HG03354 (cell line): ENCODE measurements around the gene PTH1R.
"Not testable (repeated sequence)": the region's sequence is repeated elsewhere in the genome, so short reads cannot be mapped to it uniquely, and the experiment has no call there.

Experiments
- ATAC-seq: cut with Tn5 transposase; IDR thresholded peaks from one replicate; pipeline ENCODE4 v1.9.1; 2021; ENCODE audit warnings: mild to moderate bottlenecking; ENCODE audit not compliant: unreplicated experiment, poor library complexity, severe bottlenecking

PTH1R gene

DNA sequence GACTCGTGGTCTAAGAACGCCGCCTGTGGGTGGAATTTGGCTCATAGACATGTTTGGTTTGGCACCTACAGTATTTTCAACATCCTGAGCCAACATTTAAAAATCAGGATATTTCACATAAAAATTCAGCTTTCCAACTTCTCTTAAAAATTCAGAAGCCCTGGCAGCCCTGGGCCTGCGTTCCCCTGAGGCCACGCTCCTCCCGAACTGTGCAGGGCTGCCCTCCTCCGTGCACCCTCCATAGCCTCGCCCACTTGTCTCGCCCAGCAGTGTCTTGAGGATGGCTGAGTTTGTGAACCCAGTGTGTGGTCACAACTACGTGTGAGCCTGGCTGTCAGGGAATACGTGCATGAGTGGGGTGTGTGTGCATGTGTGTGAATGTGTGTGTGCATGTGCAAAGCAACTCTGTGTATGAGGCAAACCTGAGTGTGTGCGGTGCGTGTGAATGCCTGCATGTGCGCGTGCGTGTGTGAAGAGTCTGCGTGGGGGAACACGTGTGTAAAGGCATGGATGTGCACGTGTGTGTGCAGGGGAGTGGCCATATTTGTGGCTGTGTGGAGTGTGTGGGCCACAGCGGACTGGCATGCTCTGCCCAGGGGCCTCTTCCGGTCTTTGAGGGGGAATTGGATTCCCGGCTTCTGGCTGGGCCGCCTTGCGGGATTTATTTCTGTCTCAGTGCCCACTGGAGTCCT lies 30.9 kb downstream of the PTH1R start:
- ATAC-seq: no peak

GRCh38 chr3:46908986-46909534 lies 31.5 kb downstream of the PTH1R start:
- no peak for ATAC-seq

GRCh38 chr3:46909535-46910161 lies 32.1 kb downstream of the PTH1R start:
- peak; percentile 76 for ATAC-seq

DNA sequence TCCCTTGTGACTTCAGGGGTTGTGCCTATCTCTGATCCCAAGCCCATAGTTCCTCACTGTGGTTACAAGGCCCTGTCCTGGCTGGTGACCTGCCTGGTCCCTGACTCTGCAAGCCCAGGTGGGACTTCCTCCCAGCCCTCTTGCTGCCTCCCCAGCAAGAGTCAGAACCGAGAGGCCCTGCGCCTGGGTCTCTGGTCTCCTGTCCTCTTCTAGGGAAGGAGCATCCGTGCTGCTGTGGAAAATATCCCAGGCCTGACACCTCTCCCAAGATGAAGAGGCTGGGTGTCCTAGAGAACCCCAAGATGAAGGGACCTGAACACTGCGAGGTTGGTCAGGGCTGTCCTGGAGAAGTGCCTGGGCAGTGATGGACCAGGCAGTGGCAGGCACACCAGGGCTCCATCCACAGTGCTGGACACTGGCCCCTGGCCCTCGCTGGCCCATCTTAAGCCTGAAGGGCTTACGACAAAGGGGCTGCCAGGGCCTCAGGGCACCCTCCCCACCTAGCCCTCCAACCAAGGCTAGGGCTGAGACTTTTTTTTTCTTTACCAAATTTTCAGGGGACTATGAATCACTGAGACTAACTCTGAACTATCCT lies 32.7 kb downstream of the PTH1R start:
- ATAC-seq: no peak

GRCh38 chr3:46910914-46911313 lies 33.4 kb downstream of the PTH1R start:
- ATAC-seq: not testable (repeated sequence)

DNA sequence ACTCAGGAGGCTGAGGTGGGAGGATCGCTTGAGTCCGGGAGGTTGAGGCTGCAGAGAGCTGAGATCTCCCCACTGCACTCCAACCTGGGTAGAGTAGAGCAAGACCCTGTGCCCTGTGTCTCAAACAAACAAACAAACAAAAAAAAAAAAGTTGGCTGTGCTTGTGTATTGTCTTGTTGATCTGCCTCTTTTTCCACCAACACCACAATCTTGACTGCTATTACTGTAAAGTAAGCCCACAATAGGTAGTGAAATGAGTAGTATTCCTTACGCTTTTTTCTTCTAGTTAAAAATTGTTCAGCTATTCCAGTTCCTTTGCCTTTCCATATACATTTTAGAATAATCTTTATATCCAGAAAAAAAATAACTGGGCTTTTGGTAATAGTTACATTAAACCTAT lies 35.5 kb downstream of the PTH1R start:
- no peak for ATAC-seq

DNA sequence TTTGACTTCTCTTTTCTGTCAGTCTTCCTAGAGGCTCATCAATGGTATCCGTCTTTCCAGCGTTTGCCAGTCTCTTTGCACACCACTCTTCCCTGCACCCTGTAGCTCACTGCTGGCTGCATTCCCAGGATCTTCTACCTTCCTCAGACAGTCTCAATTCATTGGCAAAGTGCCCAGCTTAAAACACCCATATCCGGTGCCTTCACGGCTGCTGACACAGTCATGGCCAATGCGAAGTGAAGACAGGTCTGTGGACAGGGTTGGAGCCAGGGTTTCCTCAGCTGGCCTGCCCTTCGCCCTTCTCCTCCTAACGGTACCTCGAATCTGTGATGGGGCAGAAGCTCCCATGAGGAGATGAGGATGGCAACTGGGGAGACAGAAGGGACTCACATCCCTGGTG lies 36.1 kb downstream of the PTH1R start:
- no peak for ATAC-seq

DNA sequence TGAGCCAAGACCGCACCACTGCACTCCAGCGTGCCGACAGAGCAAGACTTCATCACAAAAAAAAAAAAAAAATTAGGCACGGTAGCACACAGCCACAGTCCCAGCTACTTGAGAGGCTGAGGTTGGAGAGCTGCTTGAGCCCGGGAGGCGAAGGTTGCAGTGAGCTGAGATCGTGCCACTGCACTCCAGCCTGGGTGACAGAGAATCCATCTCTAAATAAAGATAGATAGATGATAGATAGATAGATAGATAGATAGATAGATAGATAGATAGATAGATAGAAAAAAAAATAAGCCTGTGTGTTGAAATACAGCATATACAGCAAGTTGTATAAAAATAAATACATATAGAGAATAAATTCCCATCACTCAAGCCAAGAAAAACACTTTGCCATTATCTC lies 37.3 kb downstream of the PTH1R start:
- no peak for ATAC-seq

- ATAC-seq: no peak
Measured at GRCh38 chr3:46915297-46915822, 37.8 kb downstream of the PTH1R start.

GRCh38 chr3:46916278-46916677 lies 38.8 kb downstream of the PTH1R start:
- ATAC-seq: no peak

GRCh38 chr3:46916799-46917198 lies 39.3 kb downstream of the PTH1R start:
- no peak for ATAC-seq

GRCh38 chr3:46917257-46917656 lies 39.7 kb downstream of the PTH1R start:
- no peak for ATAC-seq

DNA sequence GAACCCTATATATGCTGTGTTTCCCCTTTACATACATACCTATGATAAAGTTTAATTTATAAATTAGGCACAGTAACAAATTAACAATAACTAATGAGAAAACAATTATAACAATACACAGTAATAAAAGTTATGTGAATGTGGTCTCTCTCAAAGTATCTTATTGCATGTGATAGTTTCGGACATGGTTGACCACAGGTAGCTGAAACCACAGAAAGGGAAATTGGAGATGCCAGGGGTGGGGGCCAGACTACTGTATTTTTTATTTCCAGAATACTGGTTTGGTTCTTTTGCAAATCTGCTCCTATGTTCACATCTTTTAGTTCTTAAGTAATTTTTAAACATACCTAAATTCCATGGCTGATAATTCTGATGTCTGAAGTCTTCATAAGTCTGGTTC lies 40.7 kb downstream of the PTH1R start:
- ATAC-seq: no peak

DNA sequence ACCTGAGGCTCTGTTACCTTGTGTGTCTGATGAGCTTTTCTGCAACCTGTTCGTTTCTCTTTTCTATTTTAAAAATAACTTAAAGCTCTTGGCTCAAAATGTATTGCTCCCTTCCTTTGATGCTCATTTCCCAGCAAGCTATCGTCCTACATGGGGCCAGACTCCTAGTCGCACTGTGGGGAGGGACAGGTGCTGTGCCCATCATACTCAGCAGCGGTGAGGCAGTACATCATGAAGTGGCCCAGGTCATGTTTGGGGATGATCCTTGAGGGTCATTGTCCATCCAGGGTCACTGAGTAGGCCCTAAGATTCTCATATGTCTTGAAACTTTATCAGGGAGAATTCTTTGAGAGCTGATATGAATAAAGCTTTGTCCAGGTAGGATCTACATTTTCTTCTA lies 41.1 kb downstream of the PTH1R start:
- ATAC-seq: no peak

DNA sequence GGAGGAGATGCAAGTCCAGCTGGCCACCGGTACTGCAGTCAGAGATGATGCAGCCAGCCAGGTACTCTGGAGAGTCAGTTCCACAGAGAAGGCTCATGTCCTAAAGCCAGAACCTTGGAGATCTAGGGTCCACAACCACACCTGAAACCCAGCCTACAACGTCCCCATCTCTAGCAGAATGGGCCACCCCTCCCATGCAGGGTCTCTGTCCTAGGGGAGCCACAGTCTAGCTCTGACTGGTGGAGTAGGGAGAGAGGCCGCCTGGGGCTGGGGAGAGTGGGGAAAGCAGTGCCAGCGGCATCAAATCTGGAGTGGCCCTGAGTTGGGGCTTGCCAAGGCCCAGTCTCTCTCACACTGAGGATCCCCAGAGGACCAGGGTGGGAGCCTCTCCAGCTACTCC lies 43.5 kb downstream of the PTH1R start:
- ATAC-seq: no peak

DNA sequence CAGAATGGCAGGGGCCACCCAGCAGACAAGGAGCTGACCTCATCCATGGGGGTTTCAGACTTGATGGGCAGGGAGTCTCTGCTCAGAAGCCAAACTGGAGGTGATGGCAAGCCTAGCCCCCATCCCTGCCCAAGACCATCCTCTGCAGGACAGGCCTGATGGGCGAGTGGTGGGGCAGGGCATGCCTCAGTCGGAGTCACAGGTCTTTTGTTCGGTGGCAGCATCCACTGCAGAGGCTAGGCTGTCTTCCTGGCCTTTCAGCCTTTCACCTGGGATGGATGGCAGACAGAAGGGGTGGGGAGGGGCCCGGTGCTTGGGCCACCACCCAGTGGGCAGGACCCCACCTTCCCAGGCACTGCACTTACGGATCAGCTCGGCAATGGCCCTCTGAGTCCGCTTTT lies 44.4 kb downstream of the PTH1R start:
- ATAC-seq: no peak

DNA sequence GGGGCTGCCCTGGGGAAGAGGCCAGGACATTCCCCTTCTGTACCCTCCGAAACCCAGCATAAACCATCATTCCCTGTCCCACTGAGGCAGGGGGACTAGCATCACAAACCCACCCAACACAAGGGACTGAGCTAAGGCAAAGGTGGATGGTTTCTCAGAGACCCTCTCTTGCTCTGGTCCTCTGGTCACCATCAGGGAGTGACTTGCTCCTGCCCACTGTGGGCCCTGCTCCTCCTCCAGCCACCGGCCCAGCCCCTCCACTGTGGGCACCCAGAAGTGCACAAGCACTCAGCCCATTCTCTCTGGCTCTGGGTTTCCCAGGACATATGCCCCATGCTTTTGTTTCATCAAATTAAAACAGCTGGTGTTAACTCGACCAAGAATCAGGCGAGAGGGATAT lies 44.9 kb downstream of the PTH1R start:
- no peak for ATAC-seq

- ATAC-seq: no peak
Measured at GRCh38 chr3:46922871-46923558, 45.5 kb downstream of the PTH1R start.

DNA sequence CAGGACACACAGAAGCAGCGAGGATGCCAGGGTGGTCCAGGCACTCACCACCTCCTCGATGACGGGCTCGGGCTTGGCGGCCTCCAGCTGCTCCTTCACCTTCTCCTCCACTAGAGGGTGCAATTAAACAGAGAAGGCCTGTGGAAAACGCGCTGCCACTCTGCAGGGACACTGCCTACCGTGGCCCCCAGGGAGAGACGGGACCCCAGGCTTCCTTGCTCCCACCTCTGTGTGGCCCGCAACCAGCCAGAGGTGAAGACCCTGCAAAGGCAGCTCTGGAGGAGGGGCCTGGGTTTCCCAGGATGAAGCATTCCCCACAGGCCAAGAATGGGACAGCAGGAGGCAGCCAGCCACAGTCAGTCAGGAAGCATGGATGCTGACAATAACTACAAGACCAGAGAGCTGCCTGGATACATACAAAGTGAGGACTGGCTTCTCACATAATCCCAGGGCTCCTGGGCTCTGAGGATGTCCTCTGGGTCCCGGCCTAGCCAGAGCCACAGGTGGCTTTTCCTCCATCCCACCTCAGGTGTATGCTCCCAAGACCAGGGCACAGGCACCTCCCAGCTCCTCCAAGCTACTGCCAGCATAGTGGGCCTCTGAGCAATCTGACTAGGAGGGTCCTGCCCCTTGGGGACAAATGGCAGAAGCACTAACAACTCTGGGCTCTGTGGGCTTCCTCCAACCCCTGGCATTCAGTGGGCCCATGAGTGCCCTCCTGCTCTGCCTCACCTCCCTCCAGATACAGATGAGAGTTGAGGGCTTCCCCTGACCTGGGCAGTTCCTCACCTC lies 46.2 kb downstream of the PTH1R start:
- no peak for ATAC-seq
